RPMI8226 (cell line): ENCODE data around the gene C2.
A peak's percentile ranks its signal among the peaks of the same experiment; 100 is the strongest.
"Not testable (repeated sequence)": the region's sequence is repeated elsewhere in the genome, so short reads cannot be mapped to it uniquely, and the experiment has no call there.

Source experiments
- DNase-seq: peaks from one replicate; pipeline ENCODE4 v3.0.0-alpha.2; 2015

The C2 gene

GRCh38 chr6:31961616-31962015 is 34.1 kb downstream of the C2 start:
- no peak for DNase-seq

GRCh38 chr6:31963921-31964320 is 36.4 kb downstream of the C2 start:
- no peak for DNase-seq

GRCh38 chr6:31965700-31966099 is 38.2 kb downstream of the C2 start:
- DNase-seq = no peak

- DNase-seq = no peak
These were observed 39.0 kb downstream of the C2 start for GRCh38 chr6:31966506-31966905.

- no peak for DNase-seq
These were observed 39.7 kb downstream of the C2 start for GRCh38 chr6:31966997-31967925.

- no peak for DNase-seq
These were observed 40.4 kb downstream of the C2 start for GRCh38 chr6:31967926-31968320.

GRCh38 chr6:31968326-31968725 is 40.8 kb downstream of the C2 start:
- DNase-seq = no peak

- no peak for DNase-seq
These were observed 41.5 kb downstream of the C2 start for GRCh38 chr6:31968791-31969711.

- no peak for DNase-seq
These were observed 42.4 kb downstream of the C2 start for GRCh38 chr6:31969712-31970603.

GRCh38 chr6:31970604-31971271 is 43.2 kb downstream of the C2 start:
- no peak for DNase-seq

GRCh38 chr6:31971279-31971992 is 43.9 kb downstream of the C2 start:
- DNase-seq = no peak

- DNase-seq = peak; percentile 98
These were observed 44.6 kb downstream of the C2 start, which contains the start of gene DXO for GRCh38 chr6:31971993-31972708. Gene DXO, minus strand, starts transcription at chr6:31972138. Its CDS starts 463 bp downstream, at chr6:31971675.

- DNase-seq = no peak
These were observed 45.3 kb downstream of the C2 start for GRCh38 chr6:31972709-31973350.

GRCh38 chr6:31976065-31976464 is 48.5 kb downstream of the C2 start:
- DNase-seq = not testable (repeated sequence)

- DNase-seq = no peak
These were observed 50.4 kb downstream of the C2 start for GRCh38 chr6:31977816-31978431.

GRCh38 chr6:31978831-31979230 is 51.3 kb downstream of the C2 start:
- no peak for DNase-seq

- DNase-seq = no peak
These were observed 51.9 kb downstream of the C2 start for GRCh38 chr6:31979238-31979898.

- DNase-seq = not testable (repeated sequence)
These were observed 52.8 kb downstream of the C2 start for GRCh38 chr6:31980195-31980876.
